OCI-M2 (cell line): ENCODE results near the gene ADAMTSL2.

ENCODE experiments used
- DNase-seq: peaks from one replicate; lab custom pipeline; 2025; ENCODE audit not compliant: unreplicated experiment; lab: John Stamatoyannopoulos, UW

Gene ADAMTSL2

DNA sequence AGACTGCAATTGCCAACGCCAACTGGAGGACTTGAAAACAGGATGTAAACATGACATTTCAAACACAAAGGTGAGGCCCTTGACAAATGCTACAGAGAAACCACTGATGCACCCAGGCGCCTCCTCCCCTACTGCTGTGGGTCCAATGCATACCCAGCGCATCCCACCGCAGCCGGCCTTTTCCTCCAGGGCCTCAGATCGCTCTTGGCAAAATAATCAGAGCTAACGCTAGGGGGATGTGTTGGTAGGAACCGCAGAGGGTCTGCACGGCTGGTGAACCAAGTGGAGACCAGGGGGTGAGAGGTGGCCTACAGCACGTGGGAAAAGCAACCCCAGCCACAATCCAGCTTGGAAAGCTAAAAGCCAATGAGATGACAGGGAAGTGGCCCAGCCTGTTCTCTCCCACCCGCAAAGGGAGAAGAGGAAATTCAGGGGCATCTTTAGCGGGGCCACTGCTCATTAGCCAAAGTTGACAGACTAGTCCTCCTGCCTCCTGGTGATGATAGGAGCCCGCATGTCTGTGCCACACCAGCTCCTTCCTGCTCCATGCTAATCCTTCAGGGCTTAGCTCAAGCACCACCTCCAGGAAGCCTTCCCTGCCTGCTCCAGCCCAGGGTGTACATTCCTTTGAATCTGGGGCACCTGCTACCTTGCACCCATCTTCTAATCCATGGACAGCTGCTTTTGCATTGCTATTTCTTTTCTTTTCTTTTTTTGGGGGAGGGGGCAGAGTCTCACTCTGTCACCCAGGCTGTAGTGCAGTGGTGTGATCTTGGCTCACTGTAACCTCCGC is 68.8 kb downstream of the ADAMTSL2 start:
- no peak for DNase-seq

DNA sequence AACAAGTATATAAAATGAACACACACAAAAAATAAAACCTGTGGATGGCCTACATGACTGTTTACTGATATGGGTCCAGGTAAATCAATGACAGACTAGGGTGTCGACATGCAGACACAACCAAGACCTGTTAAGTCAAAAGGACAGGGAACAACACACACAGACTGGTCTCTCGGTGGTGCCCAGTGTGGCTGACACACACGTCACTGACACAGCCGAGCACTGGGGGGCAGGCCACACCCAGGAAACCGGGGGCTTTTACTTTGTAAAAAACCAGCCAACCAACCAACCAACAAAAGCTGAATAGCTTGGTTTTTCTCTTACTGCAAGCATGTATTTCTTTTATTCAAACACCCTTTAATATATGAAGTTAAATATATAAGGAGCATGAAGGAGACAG is 69.7 kb downstream of the ADAMTSL2 start:
- DNase-seq = no peak

DNA sequence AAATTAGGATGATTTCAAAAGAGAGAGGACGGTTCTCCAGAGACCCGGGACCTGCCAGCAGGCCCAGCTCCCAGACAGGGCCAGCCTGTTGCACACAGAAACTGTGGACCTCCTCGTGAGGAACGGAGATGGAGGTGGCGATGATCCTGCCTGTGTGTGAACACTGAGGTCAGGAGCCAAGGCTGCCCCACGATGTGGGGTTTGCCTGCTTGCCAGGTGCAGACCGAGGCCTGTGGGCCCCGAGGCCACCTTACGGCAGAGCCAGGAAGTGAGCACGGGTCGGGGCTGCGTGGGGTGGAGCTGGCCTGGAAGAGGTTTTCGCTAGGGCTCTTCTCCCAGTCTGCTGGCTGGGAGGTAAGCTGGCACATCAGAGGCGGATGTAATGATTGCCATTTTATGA is 70.4 kb downstream of the ADAMTSL2 start:
- no peak for DNase-seq

DNA sequence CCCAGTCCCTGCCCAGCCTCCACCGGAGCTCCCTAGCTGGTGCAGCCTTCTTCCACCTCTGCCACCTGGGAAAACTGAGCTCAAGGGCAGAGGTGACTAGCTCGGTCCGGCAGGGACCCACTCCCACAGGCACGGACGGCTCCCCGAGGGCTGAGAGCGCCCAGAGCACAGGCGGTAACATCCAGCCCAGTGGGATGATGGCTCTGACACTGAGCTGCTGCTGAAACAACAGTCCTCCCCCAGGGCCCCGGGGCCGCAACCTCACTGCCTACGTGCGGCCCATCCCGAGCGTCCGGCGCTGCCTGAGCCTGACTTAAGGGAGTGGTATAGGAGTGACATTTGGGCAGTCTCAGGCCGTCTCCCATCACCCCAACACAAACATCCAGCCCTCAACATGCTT is 70.9 kb downstream of the ADAMTSL2 start:
- DNase-seq = no peak

DNA sequence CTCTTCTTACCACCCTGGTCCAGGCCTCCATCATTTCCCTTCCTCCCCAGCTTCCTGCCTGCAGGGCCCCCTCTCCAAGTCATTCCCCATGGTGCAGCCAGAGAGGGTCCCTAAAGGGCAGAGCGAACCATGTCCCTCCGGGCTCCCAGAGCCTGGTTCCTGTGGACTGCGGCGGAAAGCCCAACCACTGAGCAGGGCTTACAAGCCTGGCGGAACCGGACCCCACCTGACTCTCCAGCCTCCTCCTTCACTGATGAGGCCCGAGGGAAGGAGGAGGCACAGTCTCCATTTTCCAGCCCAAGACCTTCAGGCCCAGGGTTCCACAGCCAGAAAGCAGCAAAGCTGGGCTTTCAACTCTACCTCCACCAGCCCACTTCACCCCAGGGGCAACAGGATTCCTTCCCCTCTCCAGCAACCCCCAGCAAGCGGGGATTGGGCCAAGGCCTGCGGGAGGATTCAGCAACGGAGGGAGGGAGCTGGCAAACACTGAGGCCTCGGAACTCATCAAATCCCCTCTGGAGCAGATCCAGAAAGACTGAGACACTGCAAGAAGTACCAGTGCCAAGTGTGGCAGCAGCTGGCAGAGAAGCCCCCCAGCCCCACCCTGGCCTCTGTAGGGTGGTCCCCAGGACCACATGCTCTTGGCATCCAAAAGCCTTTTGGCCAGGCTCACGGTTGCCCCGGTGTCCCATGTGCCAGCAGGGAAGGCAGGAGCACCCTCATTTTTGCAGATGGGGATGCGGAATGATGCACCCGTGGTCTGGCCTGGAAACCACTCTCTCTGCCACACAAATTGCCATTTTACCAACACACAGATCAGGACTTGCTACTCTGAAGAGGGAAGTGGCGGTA is 71.6 kb downstream of the ADAMTSL2 start:
- DNase-seq = no peak

DNA sequence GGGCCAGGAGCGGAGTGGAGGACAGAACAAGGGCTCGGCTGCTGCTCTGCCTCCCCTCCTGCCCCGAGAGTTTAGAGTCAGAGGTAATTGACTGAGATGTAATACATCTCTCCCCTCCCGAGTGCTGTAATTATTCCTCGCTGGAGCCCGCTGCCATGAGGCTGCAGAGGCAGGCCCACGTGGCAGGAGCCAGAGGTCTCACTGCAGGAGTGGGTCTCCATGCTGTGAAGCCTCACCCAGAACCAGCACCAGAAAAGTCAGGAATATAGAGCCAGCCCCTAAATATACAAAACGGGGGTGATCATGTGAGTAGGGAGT is 72.2 kb downstream of the ADAMTSL2 start:
- DNase-seq = no peak

DNA sequence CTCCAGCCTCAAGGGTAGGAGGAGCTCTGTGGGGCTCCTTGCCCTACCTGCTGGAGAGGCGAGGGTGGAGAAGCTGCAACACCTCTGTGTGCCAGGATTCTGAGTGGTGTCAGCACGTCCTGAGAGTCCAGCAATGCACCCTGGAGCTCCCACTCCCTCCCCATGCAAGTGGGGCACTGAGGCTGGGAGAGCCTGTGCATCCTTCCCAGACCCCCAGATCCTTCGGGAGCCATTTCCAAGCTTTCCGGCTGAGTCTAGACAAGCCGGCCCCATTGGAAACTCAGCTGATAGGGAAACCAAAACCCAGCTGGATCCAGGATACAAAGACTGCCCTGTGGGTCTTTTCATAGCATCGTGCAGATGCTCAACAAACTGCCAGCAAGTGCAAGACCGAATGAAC is 72.9 kb downstream of the ADAMTSL2 start:
- no peak for DNase-seq

DNA sequence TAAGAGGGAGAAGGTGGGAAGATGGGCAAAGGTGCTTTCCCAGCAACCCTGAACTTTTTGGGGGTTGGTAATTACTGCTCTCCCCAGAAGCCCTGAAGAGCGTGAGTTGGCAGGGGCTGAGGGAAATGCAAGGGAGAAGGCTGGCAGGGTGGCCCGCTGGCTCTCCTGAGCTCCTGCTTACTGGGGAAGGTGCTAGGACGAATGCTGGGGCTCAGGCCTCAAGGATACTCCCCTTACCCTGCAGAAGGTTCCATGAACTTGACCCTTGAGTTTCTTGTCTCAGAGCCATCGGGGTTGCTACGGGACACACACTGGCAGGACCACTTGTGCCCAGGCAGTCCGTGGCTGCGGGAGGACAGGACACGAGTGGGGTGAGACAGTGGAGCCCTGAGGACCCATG is 73.5 kb downstream of the ADAMTSL2 start:
- DNase-seq = no peak

DNA sequence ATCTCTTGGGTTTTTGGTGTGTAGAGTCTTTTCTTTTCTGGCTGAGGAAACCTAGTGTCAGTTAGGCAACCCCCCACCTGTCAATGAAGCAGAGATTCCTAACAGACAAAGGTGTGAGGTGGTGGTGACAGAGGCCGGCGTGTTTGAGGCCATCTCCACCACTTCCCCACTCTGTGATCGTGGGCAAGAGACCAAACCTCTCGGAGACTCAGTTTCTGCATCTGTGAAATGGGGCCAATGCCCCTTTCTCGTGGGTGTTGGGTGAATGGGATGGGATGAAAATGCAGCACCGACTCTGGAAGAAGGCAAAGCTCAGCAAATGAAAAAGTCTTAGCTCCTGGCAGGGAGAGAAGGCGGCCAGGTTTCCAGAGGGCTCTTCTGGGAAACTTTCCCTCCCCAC is 73.9 kb downstream of the ADAMTSL2 start:
- DNase-seq = no peak

DNA sequence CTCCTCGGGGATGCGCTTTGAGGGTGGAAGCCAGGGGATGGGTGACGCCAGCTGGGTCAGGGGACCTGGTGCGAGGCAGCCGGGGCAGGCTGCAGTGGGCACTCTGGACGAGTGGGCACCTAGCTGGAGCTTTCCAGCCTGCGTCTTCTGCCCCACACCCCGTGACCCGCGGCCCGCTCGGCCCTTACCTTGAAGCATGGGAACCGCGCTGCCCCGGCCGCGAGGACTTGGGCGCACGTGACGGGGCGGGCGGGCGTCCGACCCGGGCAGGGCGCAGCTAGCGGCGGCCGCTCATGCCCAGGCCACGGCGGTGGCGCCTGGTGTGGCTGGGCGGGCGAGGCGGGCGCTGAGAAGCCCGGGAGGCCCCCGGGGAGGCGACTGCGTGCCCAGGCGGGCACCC is 74.4 kb downstream of the ADAMTSL2 start:
- no peak for DNase-seq

DNA sequence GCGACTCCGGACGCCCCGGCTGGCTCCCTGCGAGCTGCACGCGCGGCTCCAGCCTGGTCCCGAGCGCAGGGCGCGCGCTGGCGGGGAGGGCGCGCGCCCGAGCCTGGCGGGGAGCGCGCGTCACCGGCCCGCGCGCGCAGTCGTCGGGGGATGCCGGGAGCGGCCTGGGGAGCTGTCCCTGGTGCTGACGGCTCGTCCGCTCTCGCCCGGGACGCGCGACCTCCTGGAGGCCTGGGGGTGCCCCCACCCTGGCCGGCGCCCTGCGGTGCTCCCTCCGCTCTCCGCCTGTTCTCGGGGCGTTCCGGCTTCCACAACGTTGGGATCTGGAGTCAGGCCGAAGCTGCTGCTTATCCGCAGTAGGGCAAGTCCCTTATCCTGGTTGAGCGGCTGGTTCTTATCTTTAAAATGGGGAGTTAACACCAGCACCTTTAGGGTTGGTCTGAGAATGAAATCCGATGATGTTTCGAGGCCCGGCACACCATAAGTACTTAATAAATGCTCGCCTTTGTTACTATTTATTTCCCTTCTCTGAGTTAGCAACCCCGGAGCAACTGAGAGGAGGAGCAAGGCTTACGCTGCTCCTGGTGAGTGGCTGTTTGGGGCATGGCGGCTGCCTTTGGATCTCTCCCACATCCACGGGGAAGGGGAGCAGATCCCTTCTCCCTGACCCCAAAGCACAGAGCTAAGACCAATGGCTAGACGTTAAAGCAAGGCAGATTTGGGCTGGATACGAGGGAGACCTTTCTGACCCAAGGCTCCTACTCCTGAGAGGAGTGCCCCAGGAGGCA is 75.0 kb downstream of the ADAMTSL2 start, which contains the start of gene FAM163B:
Gene FAM163B (minus strand): TSS at position 79 of the 788 bp plus-strand sequence. CDS start 29,166 bp downstream, outside the sequence.
- no peak for DNase-seq

DNA sequence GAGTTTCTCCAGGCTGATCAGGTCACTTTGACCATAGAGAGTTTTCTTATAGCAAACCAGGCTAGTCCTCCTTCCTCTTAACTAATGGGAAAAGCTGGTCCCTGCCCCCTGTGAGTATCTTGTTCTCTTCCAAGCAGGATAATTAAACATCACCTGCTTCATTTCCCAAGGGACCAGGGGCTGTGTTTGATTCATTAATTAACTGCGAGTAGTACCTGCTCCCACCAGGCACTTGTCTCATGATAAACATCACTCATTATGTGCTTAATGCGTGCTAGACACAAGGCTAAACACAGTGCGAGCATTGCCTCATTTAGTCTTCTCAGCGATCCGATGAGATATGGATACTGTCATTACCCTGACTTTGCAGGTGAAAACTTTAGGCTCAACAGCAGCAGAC is 76.3 kb downstream of the ADAMTSL2 start:
- no peak for DNase-seq

DNA sequence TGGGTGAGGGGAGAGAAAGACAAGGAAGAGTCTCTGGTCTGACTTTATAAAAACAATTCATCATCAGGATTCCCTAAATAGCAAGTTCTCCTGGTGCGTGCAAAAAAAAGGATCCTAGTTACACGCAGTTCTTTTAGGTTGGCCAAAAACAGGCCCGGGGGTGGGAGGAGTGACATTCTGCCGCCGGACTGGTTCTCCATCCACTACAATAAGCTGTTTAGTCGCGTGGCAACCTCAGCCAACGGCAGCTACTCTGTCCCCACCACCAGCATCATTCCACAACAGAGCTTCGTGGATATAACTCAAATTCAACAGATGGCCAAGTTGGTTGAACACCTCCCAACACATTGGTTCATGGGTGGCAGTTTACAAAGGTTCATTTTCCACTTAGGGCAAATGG is 77.5 kb downstream of the ADAMTSL2 start:
- DNase-seq = no peak

DNA sequence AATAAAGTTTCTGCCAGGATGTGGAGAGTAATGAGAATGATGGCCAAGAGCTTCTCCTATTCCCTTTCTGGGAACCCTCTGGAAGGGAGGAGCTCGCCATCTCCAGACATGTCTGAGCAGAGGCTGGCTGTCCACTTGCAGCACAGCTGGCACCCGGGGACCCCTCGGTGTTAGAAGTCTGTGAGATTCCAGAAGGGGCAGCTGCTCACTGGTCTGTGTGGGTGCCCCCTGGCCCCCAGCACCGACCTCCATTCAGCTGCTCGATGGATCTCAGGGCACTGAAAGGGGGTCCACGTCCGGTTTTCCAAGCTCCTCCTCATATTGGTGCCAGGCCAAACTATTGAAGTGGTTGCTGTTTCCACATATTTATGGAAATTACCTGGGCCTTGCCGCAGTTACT is 78.3 kb downstream of the ADAMTSL2 start:
- no peak for DNase-seq

DNA sequence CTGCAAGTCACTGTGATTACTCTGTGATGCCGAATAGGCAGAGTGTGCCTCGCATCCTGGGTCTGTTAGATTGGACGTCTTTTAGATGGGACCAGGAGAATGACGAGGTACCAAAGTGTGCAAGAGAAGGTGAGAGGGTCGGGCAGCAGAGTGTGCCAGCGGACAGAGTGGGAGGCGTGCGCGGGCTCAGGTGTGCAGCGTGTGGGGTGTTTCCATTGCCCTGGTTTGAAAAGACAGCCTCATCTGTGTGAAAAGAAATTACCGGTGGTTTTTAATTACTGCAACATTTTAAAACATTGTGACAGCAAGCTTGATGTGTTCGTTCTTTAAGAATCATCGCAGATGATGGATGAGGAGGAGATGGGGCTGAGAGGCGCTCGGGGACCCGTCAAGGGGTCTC is 78.9 kb downstream of the ADAMTSL2 start:
- DNase-seq = no peak

DNA sequence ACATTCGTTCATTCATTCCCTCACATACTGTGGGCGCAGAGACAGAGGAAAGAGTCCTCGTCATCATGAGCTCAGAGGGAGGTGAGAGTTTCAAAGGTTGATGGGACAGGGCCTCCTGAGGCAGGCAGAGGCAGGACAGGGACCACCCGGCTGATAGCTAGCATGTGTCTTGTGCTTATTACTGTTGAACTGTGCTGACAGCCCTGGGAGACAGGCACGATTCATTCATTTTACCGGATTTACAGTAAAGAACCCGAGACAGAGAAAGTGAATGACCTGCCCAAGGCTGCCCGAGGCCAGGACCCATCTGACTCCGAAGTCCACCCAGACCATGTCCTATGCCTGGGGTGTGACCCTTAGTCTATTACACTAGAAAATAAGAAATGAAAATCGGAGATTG is 79.6 kb downstream of the ADAMTSL2 start:
- no peak for DNase-seq

DNA sequence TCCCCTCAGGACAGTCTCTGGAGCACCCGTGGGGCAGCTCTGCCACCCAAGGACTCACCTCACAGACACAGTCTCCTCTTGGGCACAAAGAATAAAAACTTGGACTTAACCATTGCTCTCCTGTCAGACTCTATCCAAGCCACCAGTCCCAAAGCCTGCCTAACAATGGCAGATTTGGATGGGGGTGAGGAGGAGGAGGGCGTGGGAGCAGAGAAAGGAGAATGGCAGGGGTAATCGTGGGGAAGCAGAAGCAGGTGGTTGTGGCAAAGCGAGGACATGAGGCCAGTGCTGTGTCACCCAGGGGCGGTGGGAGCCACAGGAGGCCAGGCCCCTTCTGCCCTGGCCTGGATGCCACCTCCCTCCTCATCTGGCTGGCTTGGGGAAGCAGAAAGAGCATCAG is 80.2 kb downstream of the ADAMTSL2 start:
- DNase-seq = no peak

DNA sequence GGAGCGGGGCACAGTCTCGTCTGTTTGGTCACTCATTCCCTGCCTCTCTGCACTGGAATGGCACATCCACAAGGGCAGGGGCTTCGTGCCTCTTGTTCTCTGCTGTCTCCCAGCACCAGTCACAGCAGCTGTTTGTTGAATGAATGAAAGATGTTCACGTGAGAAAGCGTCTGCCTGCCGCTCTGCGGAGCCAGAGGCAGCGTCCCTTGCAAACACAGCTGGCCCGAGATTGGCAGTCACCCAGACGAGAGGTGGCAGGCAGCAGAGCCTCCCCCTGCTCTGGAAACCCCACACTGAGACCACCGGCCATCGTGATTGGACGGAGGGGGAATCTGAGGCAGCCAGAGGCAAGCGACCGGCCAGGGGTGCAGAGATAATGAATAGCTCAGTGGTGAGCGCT is 80.7 kb downstream of the ADAMTSL2 start:
- DNase-seq = no peak

DNA sequence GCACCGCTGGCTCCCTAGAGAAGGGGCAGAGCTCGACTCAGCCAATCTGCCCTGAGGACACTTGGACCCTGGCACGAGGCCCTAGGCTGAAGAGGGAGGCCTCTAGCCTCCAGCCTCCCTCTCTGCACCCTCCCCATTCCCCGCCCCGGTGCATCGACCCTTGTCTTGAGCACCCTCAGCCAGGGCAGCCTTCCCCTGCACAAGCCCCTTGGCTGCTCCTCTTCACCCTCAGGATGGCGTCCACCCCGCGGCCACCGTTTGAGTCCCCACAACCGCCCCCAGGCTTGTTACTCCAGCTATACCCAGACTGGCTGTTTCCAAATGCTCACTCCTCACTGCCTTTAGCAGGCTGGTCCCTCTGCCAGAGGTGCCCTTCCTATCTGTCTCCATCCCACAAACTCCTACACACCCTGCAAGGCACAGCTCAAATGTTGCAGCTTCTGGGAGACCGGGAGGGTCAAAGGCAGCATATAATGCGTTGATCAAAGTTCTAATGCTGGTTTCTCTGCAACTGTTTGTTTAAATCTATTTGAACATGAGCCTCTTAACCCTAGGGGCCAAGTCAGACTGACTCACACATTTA is 81.2 kb downstream of the ADAMTSL2 start:
- no peak for DNase-seq

DNA sequence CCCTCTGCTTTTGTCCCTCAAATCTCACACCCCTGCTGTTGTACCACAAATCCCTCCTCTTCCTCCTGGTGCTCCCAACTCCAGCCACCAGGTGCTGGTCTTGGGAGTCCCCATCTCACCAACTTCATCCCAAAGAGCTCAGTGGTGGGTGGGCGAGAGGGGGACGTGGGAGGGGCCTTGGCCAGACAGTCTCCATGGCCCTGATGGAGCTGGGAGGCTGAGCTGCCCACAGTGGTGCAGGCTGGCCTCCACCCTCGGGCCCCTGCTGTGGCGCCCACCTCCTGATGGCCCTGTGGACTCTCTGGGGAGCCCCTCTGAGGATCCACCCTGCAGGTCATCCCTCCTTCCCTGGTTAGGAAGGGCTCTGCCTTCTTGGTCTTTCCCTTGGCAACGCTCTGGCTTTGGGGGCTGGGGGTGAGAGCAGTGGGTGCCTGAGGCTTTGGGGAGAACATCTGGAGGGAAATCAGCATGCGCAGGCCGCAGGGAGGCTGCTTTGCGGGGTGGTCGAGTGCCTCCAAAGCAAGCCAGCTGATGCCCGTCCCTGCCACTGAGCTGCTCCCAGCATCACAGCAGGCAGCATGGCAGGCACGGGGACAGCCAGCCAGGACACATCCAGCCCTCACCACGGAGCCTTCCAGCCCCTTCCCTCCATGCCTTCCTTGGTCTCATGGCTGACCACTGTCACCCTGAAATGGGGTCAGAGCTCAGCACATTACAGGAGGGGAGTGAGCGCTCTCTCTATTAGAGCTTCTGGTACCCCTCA is 82.3 kb downstream of the ADAMTSL2 start:
- DNase-seq = no peak

DNA sequence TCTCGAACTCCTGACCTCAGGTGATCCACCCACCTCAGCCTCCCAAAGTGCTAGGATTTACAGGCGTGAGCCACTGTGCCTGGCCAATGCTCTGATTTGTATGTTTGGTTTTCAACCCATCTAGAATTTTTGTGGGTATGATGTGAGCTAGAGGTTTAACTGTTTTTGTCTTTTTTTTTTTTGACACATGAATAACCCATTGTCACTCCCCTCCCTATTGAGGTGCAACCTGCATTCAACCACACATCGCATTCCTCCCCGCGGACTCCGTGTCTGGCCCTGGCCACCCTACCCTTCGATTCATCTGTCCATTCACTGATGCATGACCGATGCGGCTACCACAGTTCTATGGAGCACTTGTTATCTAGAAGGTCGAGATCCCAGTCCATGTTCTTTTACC is 84.2 kb downstream of the ADAMTSL2 start:
- DNase-seq = no peak
